ENCODE results near the gene IFFO2. TPM values are rescaled to one million over a fixed set of nuclear protein-coding genes. Genes with fewer than 3 reads are reported as not detected.

Gene IFFO2
- total RNA-seq, 1 experiment from 2014 or later = not detected

GRCh38 chr1:18925279-18925678, 31.2 kb downstream of the IFFO2 start:
- H3K4me2 ChIP-seq (ENCODE audit: low read depth, low read length, poor library complexity, severe bottlenecking) = no peak overlapping the region
- no peaks in the 10 kb centered on the region for H3K9me3 ChIP-seq (ENCODE audit: low read length)
- no peaks in the 10 kb centered on the region for H3K79me2 ChIP-seq (ENCODE audit: low read length)
- H3K4me3 ChIP-seq (ENCODE audit: low read length) = no peak overlapping the region
- no peaks in the 10 kb centered on the region for H3K27me3 ChIP-seq (ENCODE audit: low read length)
- no peak overlapping the region for H2AFZ ChIP-seq (ENCODE audit: low read length)
- no peaks in the 10 kb centered on the region for H3K36me3 ChIP-seq (ENCODE audit: insufficient read depth, low read length)
- peaks cover 17% of the 10 kb centered on the region for H3K4me1 ChIP-seq (ENCODE audit: low read length)
- no peaks in the 10 kb centered on the region for H3K9me2 ChIP-seq (replicated peaks; ENCODE audit: insufficient read depth, low read length)
- no peak overlapping the region for H3K27ac ChIP-seq (ENCODE audit: low read length)
- no peak for DNase-seq
- no peak overlapping the region for H3K9ac ChIP-seq (ENCODE audit: low read length)
- H4K20me1 ChIP-seq (ENCODE audit: insufficient read depth, low read depth, low read length) = no peaks in the 10 kb centered on the region

- Histone ChIP-seq H3K4me1 (ENCODE audit: low read length) (peaks cover 17% of the 10 kb centered on the region), H2AFZ (ENCODE audit: low read length) (no peak overlapping the region), H3K9ac (ENCODE audit: low read length) (no peak overlapping the region), H3K4me2 (ENCODE audit: low read depth, low read length, poor library complexity, severe bottlenecking) (no peak overlapping the region), H3K27ac (ENCODE audit: low read length) (no peak overlapping the region), H3K4me3 (ENCODE audit: low read length) (no peak overlapping the region), H3K9me2 (replicated peaks; ENCODE audit: insufficient read depth, low read length) (no peaks in the 10 kb centered on the region), H3K27me3 (ENCODE audit: low read length) (no peaks in the 10 kb centered on the region), H4K20me1 (ENCODE audit: insufficient read depth, low read depth, low read length) (no peaks in the 10 kb centered on the region), H3K9me3 (ENCODE audit: low read length) (no peaks in the 10 kb centered on the region), H3K79me2 (ENCODE audit: low read length) (no peaks in the 10 kb centered on the region), H3K36me3 (ENCODE audit: insufficient read depth, low read length) (no peaks in the 10 kb centered on the region)
- DNase-seq = no peak
Observed at GRCh38 chr1:18924221-18924691, 32.2 kb downstream of the IFFO2 start.

GRCh38 chr1:18923756-18924211, 32.7 kb downstream of the IFFO2 start:
- no peak overlapping the region for H3K27ac ChIP-seq (ENCODE audit: low read length)
- no peaks in the 10 kb centered on the region for H3K36me3 ChIP-seq (ENCODE audit: insufficient read depth, low read length)
- H4K20me1 ChIP-seq (ENCODE audit: insufficient read depth, low read depth, low read length) = no peaks in the 10 kb centered on the region
- H2AFZ ChIP-seq (ENCODE audit: low read length) = no peak overlapping the region
- H3K4me2 ChIP-seq (ENCODE audit: low read depth, low read length, poor library complexity, severe bottlenecking) = no peak overlapping the region
- no peaks in the 10 kb centered on the region for H3K9me3 ChIP-seq (ENCODE audit: low read length)
- DNase-seq = no peak
- H3K4me1 ChIP-seq (ENCODE audit: low read length) = peaks cover 17% of the 10 kb centered on the region
- no peaks in the 10 kb centered on the region for H3K9me2 ChIP-seq (replicated peaks; ENCODE audit: insufficient read depth, low read length)
- no peak overlapping the region for H3K9ac ChIP-seq (ENCODE audit: low read length)
- H3K79me2 ChIP-seq (ENCODE audit: low read length) = no peaks in the 10 kb centered on the region
- H3K4me3 ChIP-seq (ENCODE audit: low read length) = no peak overlapping the region
- no peaks in the 10 kb centered on the region for H3K27me3 ChIP-seq (ENCODE audit: low read length)

GRCh38 chr1:18922848-18923755, 33.4 kb downstream of the IFFO2 start:
- no peak overlapping the region for H3K4me2 ChIP-seq (ENCODE audit: low read depth, low read length, poor library complexity, severe bottlenecking)

GRCh38 chr1:18922319-18922726, 34.2 kb downstream of the IFFO2 start:
- Histone ChIP-seq H3K4me3 (ENCODE audit: low read length) (no peak overlapping the region), H3K27me3 (ENCODE audit: low read length) (no peaks in the 10 kb centered on the region), H3K27ac (ENCODE audit: low read length) (no peak overlapping the region), H3K79me2 (ENCODE audit: low read length) (no peaks in the 10 kb centered on the region), H3K4me2 (ENCODE audit: low read depth, low read length, poor library complexity, severe bottlenecking) (no peak overlapping the region), H3K9me2 (replicated peaks; ENCODE audit: insufficient read depth, low read length) (no peaks in the 10 kb centered on the region), H3K9ac (ENCODE audit: low read length) (no peak overlapping the region), H3K9me3 (ENCODE audit: low read length) (no peaks in the 10 kb centered on the region), H3K4me1 (ENCODE audit: low read length) (peaks cover 9% of the 10 kb centered on the region), H2AFZ (ENCODE audit: low read length) (no peak overlapping the region), H3K36me3 (ENCODE audit: insufficient read depth, low read length) (no peaks in the 10 kb centered on the region), H4K20me1 (ENCODE audit: insufficient read depth, low read depth, low read length) (no peaks in the 10 kb centered on the region)
- DNase-seq = no peak

More at GRCh38 chr1:18922848-18923755, 33.4 kb downstream of the IFFO2 start:
- no peak overlapping the region for H3K9ac ChIP-seq (ENCODE audit: low read length)
- no peaks in the 10 kb centered on the region for H4K20me1 ChIP-seq (ENCODE audit: insufficient read depth, low read depth, low read length)
- no peak overlapping the region for H3K27ac ChIP-seq (ENCODE audit: low read length)
- no peak overlapping the region for H2AFZ ChIP-seq (ENCODE audit: low read length)
- H3K4me1 ChIP-seq (ENCODE audit: low read length) = peaks cover 17% of the 10 kb centered on the region
- H3K9me3 ChIP-seq (ENCODE audit: low read length) = no peaks in the 10 kb centered on the region
- no peak for DNase-seq
- no peaks in the 10 kb centered on the region for H3K36me3 ChIP-seq (ENCODE audit: insufficient read depth, low read length)
- no peak overlapping the region for H3K4me3 ChIP-seq (ENCODE audit: low read length)
- no peaks in the 10 kb centered on the region for H3K9me2 ChIP-seq (replicated peaks; ENCODE audit: insufficient read depth, low read length)
- H3K27me3 ChIP-seq (ENCODE audit: low read length) = no peaks in the 10 kb centered on the region
- H3K79me2 ChIP-seq (ENCODE audit: low read length) = no peaks in the 10 kb centered on the region

DNA sequence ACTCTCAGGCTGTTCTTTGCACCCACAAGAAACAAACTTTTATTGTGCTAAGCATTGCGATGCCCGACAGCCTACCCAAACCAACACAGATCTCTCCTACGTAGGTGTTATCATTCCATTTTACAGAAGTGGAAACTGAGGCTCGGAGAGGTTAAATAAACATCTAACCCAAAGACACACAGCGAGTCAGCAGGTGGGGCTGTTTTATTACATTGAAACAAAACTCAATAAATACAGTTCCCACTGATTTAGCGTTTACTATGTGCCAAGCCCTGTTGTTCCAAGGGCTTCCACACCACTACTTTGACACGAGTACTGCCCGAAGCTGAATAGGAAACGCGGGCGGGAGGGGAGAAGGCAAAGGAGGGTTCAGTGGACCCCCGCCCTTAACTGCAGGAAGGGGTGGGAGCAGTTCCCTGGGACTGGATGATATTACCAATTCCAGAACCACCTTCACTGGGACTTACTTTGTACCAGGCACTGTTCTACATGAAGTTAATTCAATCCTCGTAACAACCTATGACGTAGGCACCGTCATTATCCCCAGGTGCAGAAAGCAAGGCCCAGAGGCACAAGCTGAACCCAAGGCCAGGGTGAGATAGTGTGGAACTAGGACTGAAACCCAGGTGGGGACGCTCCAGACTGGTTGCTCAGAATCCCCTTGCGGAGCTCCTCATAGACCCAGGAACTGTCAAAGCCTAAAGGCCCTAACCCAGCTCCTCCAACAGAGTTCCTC, 34.8 kb downstream of the IFFO2 start:
- Histone ChIP-seq H2AFZ (ENCODE audit: low read length) (no peak overlapping the region), H3K4me1 (ENCODE audit: low read length) (peaks cover 3% of the 10 kb centered on the region), H3K9ac (ENCODE audit: low read length) (no peak overlapping the region), H3K36me3 (ENCODE audit: insufficient read depth, low read length) (no peaks in the 10 kb centered on the region), H3K9me3 (ENCODE audit: low read length) (no peaks in the 10 kb centered on the region), H3K9me2 (replicated peaks; ENCODE audit: insufficient read depth, low read length) (no peaks in the 10 kb centered on the region), H3K27me3 (ENCODE audit: low read length) (no peaks in the 10 kb centered on the region), H3K4me3 (ENCODE audit: low read length) (no peak overlapping the region), H3K79me2 (ENCODE audit: low read length) (no peaks in the 10 kb centered on the region), H3K4me2 (ENCODE audit: low read depth, low read length, poor library complexity, severe bottlenecking) (no peak overlapping the region), H4K20me1 (ENCODE audit: insufficient read depth, low read depth, low read length) (no peaks in the 10 kb centered on the region), H3K27ac (ENCODE audit: low read length) (no peak overlapping the region)
- DNase-seq = no peak

GRCh38 chr1:18920931-18921330, 35.5 kb downstream of the IFFO2 start:
- H3K79me2 ChIP-seq (ENCODE audit: low read length) = no peaks in the 10 kb centered on the region
- H4K20me1 ChIP-seq (ENCODE audit: insufficient read depth, low read depth, low read length) = no peaks in the 10 kb centered on the region
- no peaks in the 10 kb centered on the region for H3K9me3 ChIP-seq (ENCODE audit: low read length)
- H2AFZ ChIP-seq (ENCODE audit: low read length) = no peak overlapping the region
- no peak overlapping the region for H3K4me2 ChIP-seq (ENCODE audit: low read depth, low read length, poor library complexity, severe bottlenecking)
- DNase-seq = no peak
- H3K27ac ChIP-seq (ENCODE audit: low read length) = no peak overlapping the region
- H3K27me3 ChIP-seq (ENCODE audit: low read length) = no peaks in the 10 kb centered on the region
- H3K36me3 ChIP-seq (ENCODE audit: insufficient read depth, low read length) = no peaks in the 10 kb centered on the region
- no peak overlapping the region for H3K4me3 ChIP-seq (ENCODE audit: low read length)
- no peaks in the 10 kb centered on the region for H3K9me2 ChIP-seq (replicated peaks; ENCODE audit: insufficient read depth, low read length)
- H3K4me1 ChIP-seq (ENCODE audit: low read length) = no peaks in the 10 kb centered on the region
- H3K9ac ChIP-seq (ENCODE audit: low read length) = no peak overlapping the region

DNA sequence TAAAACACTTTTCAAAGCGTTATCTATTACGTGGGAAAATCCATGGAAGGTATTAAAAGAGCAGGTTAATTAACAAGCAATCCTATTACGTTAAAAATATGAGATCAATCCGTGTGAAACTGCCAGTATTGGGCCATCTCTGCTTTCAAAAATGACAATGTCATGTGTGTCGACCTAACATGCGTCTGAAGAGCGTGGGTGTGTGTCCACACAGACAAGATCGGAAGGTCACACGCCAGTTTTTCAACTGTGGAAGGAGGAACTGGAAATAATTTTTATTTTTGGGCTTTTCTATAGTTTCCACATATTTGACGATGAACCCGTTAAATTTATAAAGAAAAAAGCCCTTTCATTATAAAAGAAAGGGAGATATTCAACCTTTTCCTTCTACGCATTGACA, 36.5 kb downstream of the IFFO2 start:
- H3K79me2 ChIP-seq (ENCODE audit: low read length) = no peaks in the 10 kb centered on the region
- DNase-seq = no peak
- H3K27ac ChIP-seq (ENCODE audit: low read length) = no peak overlapping the region
- H3K36me3 ChIP-seq (ENCODE audit: insufficient read depth, low read length) = no peaks in the 10 kb centered on the region
- no peaks in the 10 kb centered on the region for H3K9me3 ChIP-seq (ENCODE audit: low read length)
- H3K4me2 ChIP-seq (ENCODE audit: low read depth, low read length, poor library complexity, severe bottlenecking) = no peak overlapping the region
- H3K9ac ChIP-seq (ENCODE audit: low read length) = no peak overlapping the region
- no peak overlapping the region for H3K4me3 ChIP-seq (ENCODE audit: low read length)
- no peaks in the 10 kb centered on the region for H3K9me2 ChIP-seq (replicated peaks; ENCODE audit: insufficient read depth, low read length)
- H4K20me1 ChIP-seq (ENCODE audit: insufficient read depth, low read depth, low read length) = no peaks in the 10 kb centered on the region
- no peaks in the 10 kb centered on the region for H3K4me1 ChIP-seq (ENCODE audit: low read length)
- H3K27me3 ChIP-seq (ENCODE audit: low read length) = no peaks in the 10 kb centered on the region
- no peak overlapping the region for H2AFZ ChIP-seq (ENCODE audit: low read length)

Measured in Karpas-422 (cell line).